Keratinocyte (primary cell): ENCODE results near the gene OR52H1. TPM values are rescaled to one million over a fixed set of nuclear protein-coding genes. Genes with fewer than 3 reads are reported as not detected.

Source experiments
- DNase-seq: peaks from one replicate; pipeline ENCODE4 v3.0.0-alpha.2; 2011; ENCODE audit warnings: low read depth, missing footprints, low spot score
- FAIRE-seq: peaks from 2 replicates; lab custom pipeline; 2011; peaks lifted over from hg19 to GRCh38; lab: Jason Lieb, UNC
- H2AFZ ChIP-seq: 2 replicates; pipeline ENCODE4 v1.6.0; 2012; ENCODE audit warnings: low read length, control low read depth, inconsistent platforms; ENCODE audit not compliant: control insufficient read depth
- H3K27ac ChIP-seq: 2 replicates; pipeline ENCODE4 v1.5.1; 2011; ENCODE audit warnings: low read length; ENCODE audit not compliant: control insufficient read depth, insufficient read depth
- H3K27me3 ChIP-seq: 3 replicates; pipeline ENCODE4 v1.6.0; 2011; ENCODE audit warnings: low read length; ENCODE audit not compliant: control insufficient read depth, insufficient read depth; ENCODE audit errors: extremely low read depth
- H3K36me3 ChIP-seq, 2 experiments: 2 replicates in 1 of 2; 3 replicates in 1 of 2; pipeline ENCODE4 v1.5.1; 2011; ENCODE audit warnings: low read length in 2 of 2, mild to moderate bottlenecking in 1 of 2; ENCODE audit not compliant: control insufficient read depth in 2 of 2, insufficient read depth in 2 of 2; ENCODE audit errors: extremely low read depth in 1 of 2
- H3K4me1 ChIP-seq: 3 replicates; pipeline ENCODE4 v1.5.1; 2011; ENCODE audit warnings: low read length; ENCODE audit not compliant: control insufficient read depth, insufficient read depth; ENCODE audit errors: extremely low read depth
- H3K4me2 ChIP-seq: 3 replicates; pipeline ENCODE4 v1.6.0; 2011; ENCODE audit warnings: low read depth, low read length; ENCODE audit not compliant: control insufficient read depth, insufficient read depth; ENCODE audit errors: extremely low read depth
- H3K4me3 ChIP-seq, 3 experiments: fragments of 200-600 bp in 1 of 3; sonication (generic) in 1 of 3; 2 replicates in 2 of 3; 3 replicates in 1 of 3; pipeline ENCODE4 v1.5.1; 2011 to 2016; ENCODE audit warnings: low read length in 3 of 3, mild to moderate bottlenecking in 3 of 3, control low read depth in 2 of 3, inconsistent platforms in 1 of 3, low read depth in 1 of 3, mixed read lengths in 1 of 3, mixed run types in 1 of 3, moderate library complexity in 1 of 3; ENCODE audit not compliant: control insufficient read depth in 2 of 3, insufficient read depth in 2 of 3; ENCODE audit errors: extremely low read depth in 1 of 3
- H3K79me2 ChIP-seq: 2 replicates; pipeline ENCODE4 v1.6.0; 2012; ENCODE audit warnings: low read length; ENCODE audit not compliant: control insufficient read depth, insufficient read depth
- H3K9ac ChIP-seq: 3 replicates; pipeline ENCODE4 v1.6.0; 2011; ENCODE audit warnings: low read length; ENCODE audit not compliant: control insufficient read depth, insufficient read depth; ENCODE audit errors: extremely low read depth
- H3K9me1 ChIP-seq: 3 replicates; pipeline ENCODE4 v1.6.0; 2011; ENCODE audit warnings: low read length; ENCODE audit not compliant: control insufficient read depth, insufficient read depth; ENCODE audit errors: extremely low read depth
- H3K9me3 ChIP-seq: 2 replicates; pipeline ENCODE4 v1.5.1; 2012; ENCODE audit warnings: low read depth, low read length; ENCODE audit not compliant: control insufficient read depth
- H4K20me1 ChIP-seq: 3 replicates; pipeline ENCODE4 v1.6.0; 2011; ENCODE audit warnings: low read length; ENCODE audit not compliant: control insufficient read depth, insufficient read depth; ENCODE audit errors: extremely low read depth
- EZH2 ChIP-seq: IDR thresholded peaks from one replicate; pipeline ENCODE4 v1.6.1; 2012; ENCODE audit warnings: inconsistent platforms, mild to moderate bottlenecking, low read length, moderate library complexity
- dilution Hi-C: fragments of 300-500 bp; cut with MboI; formaldehyde crosslinking; loops from one replicate; pipeline ENCODE4 v1.7.0; 2020; ENCODE audit warnings: low sequenced_read_pairs; ENCODE audit not compliant: extremely low pct_ligation_motif_present
- polyA plus RNA-seq, 5 experiments: library from polyadenylated mRNA; depleted of rRNA in 3 of 5; stranded (reverse) in 3 of 5; stranded (forward) in 1 of 5; unstranded in 1 of 5; fragments of >200 nt; gene quantifications; 1 replicate in 1 of 5; 2 replicates in 3 of 5; 3 replicates in 1 of 5; pipeline versions ENCODE4 v1.2.1 to v1.2.3, GENCODE V29; 2011 to 2012; ENCODE audit warnings: missing spikeins in 2 of 5, low read depth in 1 of 5, low replicate concordance in 1 of 5
- TF ChIP-seq, protein P1 (sequence below), 3 experiments: IDR thresholded peaks in 1 of 3; conservative IDR thresholded peaks in 1 of 3; optimal IDR thresholded peaks in 1 of 3; 2 replicates in 2 of 3; 3 replicates in 1 of 3; pipeline versions ENCODE3 to v1.5.1; 2011; ENCODE audit warnings: low read length in 3 of 3, mild to moderate bottlenecking in 3 of 3, moderate library complexity in 2 of 3, control low read depth in 1 of 3, inconsistent platforms in 1 of 3; ENCODE audit not compliant: insufficient read depth in 2 of 3; ENCODE audit errors: extremely low read depth in 1 of 3

OR52H1 gene
- polyA plus RNA-seq, 1 donor (not counting 4 experiments of a cell fraction or from before 2014, with no cell fraction given) = not detected

DNA sequence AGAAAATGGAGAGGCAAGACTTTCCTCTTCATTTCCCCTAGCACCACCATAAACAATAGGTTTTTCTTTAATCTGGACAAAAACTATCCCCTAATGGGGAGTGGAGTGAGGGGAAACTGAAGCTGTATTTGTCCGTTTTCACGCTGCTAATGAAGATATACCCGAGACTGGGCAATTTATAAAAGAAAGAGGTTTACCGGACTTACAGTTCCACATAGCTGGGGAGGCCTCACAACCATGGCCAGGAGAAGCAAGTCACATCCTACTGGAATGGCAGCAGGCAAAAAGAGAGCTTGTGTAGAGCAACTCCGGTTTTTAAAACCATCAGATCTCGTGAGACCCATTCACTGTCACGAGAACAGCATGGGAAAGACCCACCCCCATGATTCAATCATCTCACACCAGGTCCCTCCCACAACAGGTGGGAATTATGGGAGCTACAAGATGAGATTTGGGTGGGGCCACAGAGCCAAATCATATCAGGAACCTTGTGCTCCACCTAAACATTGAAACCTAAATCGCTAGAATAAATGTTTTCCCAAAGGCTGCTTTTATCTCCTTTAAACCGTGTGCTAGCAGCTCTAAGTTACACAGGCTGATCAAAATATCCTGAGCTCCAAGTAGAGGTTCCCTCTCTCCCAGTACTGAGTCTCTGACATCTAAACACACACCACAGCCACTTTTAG, 42.8 kb downstream of the OR52H1 start:
- H3K27ac ChIP-seq = no peak overlapping the region
- H3K27me3 ChIP-seq = no peaks in the 10 kb centered on the region
- dilution Hi-C loops = no loop called here
- no peak for TF ChIP-seq EZH2
- TF ChIP-seq, protein P1, sequence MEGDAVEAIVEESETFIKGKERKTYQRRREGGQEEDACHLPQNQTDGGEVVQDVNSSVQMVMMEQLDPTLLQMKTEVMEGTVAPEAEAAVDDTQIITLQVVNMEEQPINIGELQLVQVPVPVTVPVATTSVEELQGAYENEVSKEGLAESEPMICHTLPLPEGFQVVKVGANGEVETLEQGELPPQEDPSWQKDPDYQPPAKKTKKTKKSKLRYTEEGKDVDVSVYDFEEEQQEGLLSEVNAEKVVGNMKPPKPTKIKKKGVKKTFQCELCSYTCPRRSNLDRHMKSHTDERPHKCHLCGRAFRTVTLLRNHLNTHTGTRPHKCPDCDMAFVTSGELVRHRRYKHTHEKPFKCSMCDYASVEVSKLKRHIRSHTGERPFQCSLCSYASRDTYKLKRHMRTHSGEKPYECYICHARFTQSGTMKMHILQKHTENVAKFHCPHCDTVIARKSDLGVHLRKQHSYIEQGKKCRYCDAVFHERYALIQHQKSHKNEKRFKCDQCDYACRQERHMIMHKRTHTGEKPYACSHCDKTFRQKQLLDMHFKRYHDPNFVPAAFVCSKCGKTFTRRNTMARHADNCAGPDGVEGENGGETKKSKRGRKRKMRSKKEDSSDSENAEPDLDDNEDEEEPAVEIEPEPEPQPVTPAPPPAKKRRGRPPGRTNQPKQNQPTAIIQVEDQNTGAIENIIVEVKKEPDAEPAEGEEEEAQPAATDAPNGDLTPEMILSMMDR (optimal IDR thresholded peaks at IDR 0.05 in 1 of 3, IDR thresholded peaks at IDR 0.05 in 1 of 3, conservative IDR thresholded peaks at IDR 0.05 in 1 of 3; ENCODE audit: extremely low read depth in 1 of 3, insufficient read depth in 2 of 3, low read length in 3 of 3) = no peak
- no peak overlapping the region for H3K9ac ChIP-seq
- H2AFZ ChIP-seq = no peak overlapping the region
- no peaks in the 10 kb centered on the region for H3K79me2 ChIP-seq
- H3K4me2 ChIP-seq = no peak overlapping the region
- no peaks in the 10 kb centered on the region for H3K4me1 ChIP-seq
- H3K36me3 ChIP-seq = no peaks in the 10 kb centered on the region
- FAIRE-seq = no peak
- H3K4me3 ChIP-seq = no peak overlapping the region
- DNase-seq = no peak
- H4K20me1 ChIP-seq = no peaks in the 10 kb centered on the region
- H3K9me3 ChIP-seq = no peaks in the 10 kb centered on the region
- no peaks in the 10 kb centered on the region for H3K9me1 ChIP-seq

DNA sequence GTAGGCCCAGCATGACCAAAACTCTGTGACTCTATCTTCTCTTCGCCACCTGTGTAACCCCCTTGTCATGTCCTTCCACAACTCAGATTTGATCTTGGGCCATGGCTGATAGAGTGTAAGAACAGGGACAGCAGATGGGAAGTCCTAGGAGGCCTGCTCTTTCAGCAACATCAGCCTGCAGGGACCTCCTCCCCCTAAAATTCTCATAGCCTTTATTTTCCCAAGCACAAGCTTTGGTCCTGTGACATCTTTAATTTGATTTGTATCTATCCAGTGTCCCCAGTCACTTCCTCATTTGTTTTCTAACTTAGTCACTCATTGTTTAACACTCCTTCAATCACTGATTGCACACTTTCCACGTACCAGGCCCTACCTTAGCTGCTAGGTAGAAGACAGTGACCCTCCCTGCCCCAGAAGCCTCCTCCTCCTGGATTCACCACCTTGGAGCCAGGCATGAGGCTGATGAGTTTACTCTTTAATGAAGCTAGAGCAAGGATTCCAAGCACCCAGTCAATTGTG, 43.9 kb downstream of the OR52H1 start:
- Histone ChIP-seq H3K4me3 (no peak overlapping the region), H4K20me1 (no peaks in the 10 kb centered on the region), H2AFZ (no peak overlapping the region), H3K36me3 (no peaks in the 10 kb centered on the region), H3K79me2 (no peaks in the 10 kb centered on the region), H3K9me1 (no peaks in the 10 kb centered on the region), H3K27me3 (no peaks in the 10 kb centered on the region), H3K9me3 (no peaks in the 10 kb centered on the region), H3K9ac (no peak overlapping the region), H3K4me1 (no peaks in the 10 kb centered on the region), H3K4me2 (no peak overlapping the region), H3K27ac (no peak overlapping the region)
- DNase-seq (no peak), FAIRE-seq (no peak)
- dilution Hi-C loops = no loop called here
- TF ChIP-seq, protein P1 (optimal IDR thresholded peaks at IDR 0.05 in 1 of 3, IDR thresholded peaks at IDR 0.05 in 1 of 3, conservative IDR thresholded peaks at IDR 0.05 in 1 of 3; ENCODE audit: extremely low read depth in 1 of 3, insufficient read depth in 2 of 3, low read length in 3 of 3) = no peak
- no peak for TF ChIP-seq EZH2
